Activated naive CD8-positive, alpha-beta T cell treated with anti-CD3 and anti-CD28 coated beads for 36 hours (primary cell): ENCODE measurements around the gene TMEM220. TPM values are rescaled to one million over a fixed set of nuclear protein-coding genes. Genes with fewer than 3 reads are reported as not detected.

Experiments
- DNase-seq: peaks from one replicate; pipeline ENCODE4 v3.0.0; 2021
- H3K27ac Mint-ChIP-seq: one replicate; pipeline ENCODE4 v1.8.0; 2022; ENCODE audit warnings: mild to moderate bottlenecking, moderate library complexity, mixed read lengths
- H3K27me3 Mint-ChIP-seq: one replicate; pipeline ENCODE4 v1.8.0; 2022; ENCODE audit warnings: mild to moderate bottlenecking, mixed read lengths
- H3K36me3 Mint-ChIP-seq: one replicate; pipeline ENCODE4 v1.8.0; 2021; ENCODE audit warnings: mild to moderate bottlenecking, mixed read lengths
- H3K4me1 Mint-ChIP-seq: one replicate; pipeline ENCODE4 v1.8.0; 2021; ENCODE audit warnings: mixed read lengths
- H3K4me3 Mint-ChIP-seq: one replicate; pipeline ENCODE4 v1.8.0; 2022; ENCODE audit warnings: mild to moderate bottlenecking, moderate library complexity, mixed read lengths
- H3K9me3 Mint-ChIP-seq: one replicate; pipeline ENCODE4 v1.8.0; 2022; ENCODE audit warnings: mixed read lengths
- total RNA-seq, 2 experiments: library from RNA; stranded (reverse); gene quantifications; one replicate each; pipeline ENCODE4 v1.2.3, GENCODE V29; 2021

TMEM220 gene
- total RNA-seq, 2 experiments from 2014 or later = 1.6 to 2.5 TPM

- DNase-seq = no peak
- no peak overlapping the region for H3K27ac Mint-ChIP-seq
- H3K4me1 Mint-ChIP-seq = no peaks in the 10 kb centered on the region
- H3K4me3 Mint-ChIP-seq = no peak overlapping the region
- H3K27me3 Mint-ChIP-seq = no peaks in the 10 kb centered on the region
- no peaks in the 10 kb centered on the region for H3K9me3 Mint-ChIP-seq
- H3K36me3 Mint-ChIP-seq = peaks cover 3% of the 10 kb centered on the region
These were observed 31.5 kb upstream of the TMEM220 start for GRCh38 chr17:10761281-10761680.

GRCh38 chr17:10758062-10758461, 28.2 kb upstream of the TMEM220 start:
- no peak overlapping the region for H3K4me3 Mint-ChIP-seq
- H3K9me3 Mint-ChIP-seq = no peaks in the 10 kb centered on the region
- H3K27me3 Mint-ChIP-seq = no peaks in the 10 kb centered on the region
- no peaks in the 10 kb centered on the region for H3K36me3 Mint-ChIP-seq
- no peak overlapping the region for H3K27ac Mint-ChIP-seq
- no peaks in the 10 kb centered on the region for H3K4me1 Mint-ChIP-seq
- no peak for DNase-seq

GRCh38 chr17:10757647-10758046, 27.8 kb upstream of the TMEM220 start:
- no peak overlapping the region for H3K27ac Mint-ChIP-seq

GRCh38 chr17:10757067-10757466, 27.2 kb upstream of the TMEM220 start:
- Mint-ChIP-seq H3K4me3 (no peak overlapping the region), H3K27me3 (no peaks in the 10 kb centered on the region), H3K4me1 (no peaks in the 10 kb centered on the region), H3K36me3 (no peaks in the 10 kb centered on the region), H3K9me3 (no peaks in the 10 kb centered on the region), H3K27ac (no peak overlapping the region)
- DNase-seq = no peak

More at GRCh38 chr17:10757647-10758046, 27.8 kb upstream of the TMEM220 start:
- Mint-ChIP-seq H3K9me3 (no peaks in the 10 kb centered on the region), H3K4me3 (no peak overlapping the region), H3K27me3 (no peaks in the 10 kb centered on the region), H3K4me1 (no peaks in the 10 kb centered on the region), H3K36me3 (no peaks in the 10 kb centered on the region)
- DNase-seq = no peak

- H3K36me3 Mint-ChIP-seq = no peaks in the 10 kb centered on the region
These were observed 26.8 kb upstream of the TMEM220 start for GRCh38 chr17:10756619-10757018.

GRCh38 chr17:10756185-10756584, 26.4 kb upstream of the TMEM220 start:
- no peak for DNase-seq
- Mint-ChIP-seq H3K36me3 (no peaks in the 10 kb centered on the region), H3K4me3 (no peak overlapping the region), H3K27ac (no peak overlapping the region), H3K4me1 (no peaks in the 10 kb centered on the region), H3K9me3 (no peaks in the 10 kb centered on the region), H3K27me3 (no peaks in the 10 kb centered on the region)

More at GRCh38 chr17:10756619-10757018, 26.8 kb upstream of the TMEM220 start:
- Mint-ChIP-seq H3K9me3 (no peaks in the 10 kb centered on the region), H3K27me3 (no peaks in the 10 kb centered on the region), H3K4me3 (no peak overlapping the region), H3K4me1 (no peaks in the 10 kb centered on the region), H3K27ac (no peak overlapping the region)
- DNase-seq = no peak

- no peaks in the 10 kb centered on the region for H3K9me3 Mint-ChIP-seq
- no peak for DNase-seq
- no peaks in the 10 kb centered on the region for H3K36me3 Mint-ChIP-seq
- no peaks in the 10 kb centered on the region for H3K27me3 Mint-ChIP-seq
- no peak overlapping the region for H3K4me3 Mint-ChIP-seq
- H3K4me1 Mint-ChIP-seq = no peaks in the 10 kb centered on the region
- H3K27ac Mint-ChIP-seq = no peak overlapping the region
These were observed 25.8 kb upstream of the TMEM220 start for GRCh38 chr17:10755592-10756127.

GRCh38 chr17:10754861-10755591, 25.2 kb upstream of the TMEM220 start:
- no peak for DNase-seq
- Mint-ChIP-seq H3K4me1 (no peaks in the 10 kb centered on the region), H3K27me3 (no peaks in the 10 kb centered on the region), H3K27ac (no peak overlapping the region), H3K9me3 (no peaks in the 10 kb centered on the region), H3K4me3 (no peak overlapping the region), H3K36me3 (no peaks in the 10 kb centered on the region)

GRCh38 chr17:10754109-10754508, 24.3 kb upstream of the TMEM220 start:
- peak; percentile 14 for DNase-seq
- Mint-ChIP-seq H3K4me3 (no peak overlapping the region), H3K9me3 (no peaks in the 10 kb centered on the region), H3K27me3 (no peaks in the 10 kb centered on the region), H3K36me3 (no peaks in the 10 kb centered on the region), H3K4me1 (no peaks in the 10 kb centered on the region), H3K27ac (no peak overlapping the region)

- Mint-ChIP-seq H3K27ac (no peak overlapping the region), H3K4me1 (no peaks in the 10 kb centered on the region), H3K4me3 (no peak overlapping the region), H3K36me3 (no peaks in the 10 kb centered on the region), H3K27me3 (no peaks in the 10 kb centered on the region), H3K9me3 (no peaks in the 10 kb centered on the region)
- DNase-seq = no peak
These were observed 22.9 kb upstream of the TMEM220 start for GRCh38 chr17:10752696-10753095.

- Mint-ChIP-seq H3K27ac (no peak overlapping the region), H3K36me3 (no peaks in the 10 kb centered on the region), H3K4me1 (no peaks in the 10 kb centered on the region), H3K27me3 (no peaks in the 10 kb centered on the region), H3K4me3 (no peak overlapping the region), H3K9me3 (no peaks in the 10 kb centered on the region)
- DNase-seq = no peak
These were observed 21.7 kb upstream of the TMEM220 start for GRCh38 chr17:10751563-10751962.

GRCh38 chr17:10750210-10750609, 20.4 kb upstream of the TMEM220 start:
- Mint-ChIP-seq H3K9me3 (no peaks in the 10 kb centered on the region), H3K4me1 (no peaks in the 10 kb centered on the region), H3K27ac (no peak overlapping the region), H3K4me3 (no peak overlapping the region), H3K27me3 (no peaks in the 10 kb centered on the region), H3K36me3 (no peaks in the 10 kb centered on the region)
- no peak for DNase-seq

GRCh38 chr17:10748531-10749181, 18.8 kb upstream of the TMEM220 start:
- DNase-seq = no peak
- Mint-ChIP-seq H3K4me3 (no peak overlapping the region), H3K27me3 (no peaks in the 10 kb centered on the region), H3K4me1 (peaks cover 6% of the 10 kb centered on the region), H3K36me3 (no peaks in the 10 kb centered on the region), H3K27ac (no peak overlapping the region), H3K9me3 (no peaks in the 10 kb centered on the region)

GRCh38 chr17:10745231-10745630, 15.4 kb upstream of the TMEM220 start:
- Mint-ChIP-seq H3K4me3 (no peak overlapping the region), H3K36me3 (no peaks in the 10 kb centered on the region), H3K27me3 (no peaks in the 10 kb centered on the region), H3K4me1 (peaks cover 6% of the 10 kb centered on the region), H3K27ac (no peak overlapping the region), H3K9me3 (no peaks in the 10 kb centered on the region)
- DNase-seq = no peak

- no peaks in the 10 kb centered on the region for H3K9me3 Mint-ChIP-seq
- H3K4me1 Mint-ChIP-seq = peaks cover 6% of the 10 kb centered on the region
- no peaks in the 10 kb centered on the region for H3K27me3 Mint-ChIP-seq
- no peak for DNase-seq
- H3K36me3 Mint-ChIP-seq = no peaks in the 10 kb centered on the region
- no peak overlapping the region for H3K4me3 Mint-ChIP-seq
- no peak overlapping the region for H3K27ac Mint-ChIP-seq
These were observed 14.7 kb upstream of the TMEM220 start for GRCh38 chr17:10744501-10745000.
